Endodermal cell (in vitro differentiated cells): ENCODE measurements around the gene TNKS1BP1. TPM values are rescaled to one million over a fixed set of nuclear protein-coding genes. Genes with fewer than 3 reads are reported as not detected.

ENCODE experiments used
- DNase-seq: peaks from one replicate; pipeline ENCODE4 v3.0.0-alpha.2; 2017
- H3K27ac ChIP-seq: 2 replicates; pipeline ENCODE4 v1.5.1; 2013; ENCODE audit warnings: mild to moderate bottlenecking, low read depth, low read length, moderate library complexity
- H3K27me3 ChIP-seq: 2 replicates; pipeline ENCODE4 v1.6.1; 2013; ENCODE audit warnings: mild to moderate bottlenecking, low read length, moderate library complexity; ENCODE audit not compliant: insufficient read depth, control insufficient read depth, poor library complexity, severe bottlenecking
- H3K36me3 ChIP-seq: 2 replicates; pipeline ENCODE4 v1.7.0; 2013; ENCODE audit warnings: mild to moderate bottlenecking, low read length, moderate library complexity; ENCODE audit not compliant: control insufficient read depth, insufficient read depth
- H3K4me1 ChIP-seq: one replicate; pipeline ENCODE4 v1.7.0; 2013; ENCODE audit warnings: low read length; ENCODE audit not compliant: control insufficient read depth, insufficient read depth
- H3K4me3 ChIP-seq: 2 replicates; pipeline ENCODE4 v1.5.1; 2013; ENCODE audit warnings: mild to moderate bottlenecking, low read length, moderate library complexity
- H3K9ac ChIP-seq: 2 replicates; pipeline ENCODE4 v1.6.1; 2013; ENCODE audit warnings: mild to moderate bottlenecking, low read length, moderate library complexity; ENCODE audit not compliant: poor library complexity, severe bottlenecking; ENCODE audit errors: extremely low read depth
- H3K9me3 ChIP-seq: 2 replicates; pipeline ENCODE4 v1.6.1; 2013; ENCODE audit warnings: mild to moderate bottlenecking, low read length, moderate library complexity; ENCODE audit not compliant: control insufficient read depth
- H3K27ac Mint-ChIP-seq: 2 replicates; pipeline ENCODE4 v1.8.0; 2020; ENCODE audit warnings: mixed read lengths
- H3K27me3 Mint-ChIP-seq: 2 replicates; pipeline ENCODE4 v1.8.0; 2021; ENCODE audit warnings: mild to moderate bottlenecking, mixed read lengths; ENCODE audit not compliant: insufficient read depth
- H3K36me3 Mint-ChIP-seq: 2 replicates; pipeline ENCODE4 v1.8.0; 2020; ENCODE audit warnings: low read depth, mixed read lengths
- H3K4me1 Mint-ChIP-seq: 2 replicates; pipeline ENCODE4 v1.8.0; 2020; ENCODE audit warnings: mixed read lengths
- H3K4me3 Mint-ChIP-seq: 2 replicates; pipeline ENCODE4 v1.8.0; 2020; ENCODE audit warnings: mild to moderate bottlenecking, moderate library complexity, mixed read lengths
- H3K9me3 Mint-ChIP-seq: 2 replicates; pipeline ENCODE4 v1.8.0; 2020; ENCODE audit warnings: mild to moderate bottlenecking, mixed read lengths
- CTCF ChIP-seq: fragments of 200-600 bp; sonication (generic); conservative IDR thresholded peaks from 2 replicates; pipeline ENCODE4 v1.5.0; 2021; ENCODE audit warnings: antibody characterized with exemption, mild to moderate bottlenecking
- WGBS, 2 experiments: methylation state at CpG; one replicate each; pipeline versions ENCODE4 v1.1.5 to v1.1.7; 2013; ENCODE audit warnings: missing lambda C conversion rate in 2 of 2, mixed read lengths in 1 of 2; ENCODE audit not compliant: insufficient coverage in 1 of 2, insufficient read length in 1 of 2; 5-methylcytosine and 5-hydroxymethylcytosine counted together
- total RNA-seq, 2 donors: library from RNA; stranded (reverse); fragmentation: NEBNext Ultra II Directional in 1 of 2; extraction: Animal tissue kit (Norgen Biotek cat#: 25700) in 1 of 2; gene quantifications; 2 replicates in 1 of 2; 3 replicates in 1 of 2; pipeline ENCODE4 v1.2.1, GENCODE V29; 2021

TNKS1BP1 gene
- total RNA-seq, 2 donors from 2014 or later, result 60.4 to 73.8 TPM

- H3K27me3 ChIP-seq, result no peaks in the 10 kb centered on the region
- H3K27ac ChIP-seq, result no peak overlapping the region
- H3K36me3 Mint-ChIP-seq, result peaks cover 29% of the 10 kb centered on the region
- H3K27me3 Mint-ChIP-seq, result no peaks in the 10 kb centered on the region
- H3K4me3 ChIP-seq, result no peak overlapping the region
- peaks cover 45% of the 10 kb centered on the region for H3K36me3 ChIP-seq
- H3K4me3 Mint-ChIP-seq, result no peak overlapping the region
- 86 to 96% methylated on average over 1 to 2 of the region's 2 CpGs for WGBS, 2 experiments
- H3K9me3 Mint-ChIP-seq, result no peaks in the 10 kb centered on the region
- no peaks in the 10 kb centered on the region for H3K9me3 ChIP-seq
- H3K4me1 Mint-ChIP-seq, result peaks cover 17% of the 10 kb centered on the region
- H3K9ac ChIP-seq, result no peak overlapping the region
- no peak for TF ChIP-seq CTCF
- H3K4me1 ChIP-seq, result peaks cover 13% of the 10 kb centered on the region
- DNase-seq, result no peak
- no peak overlapping the region for H3K27ac Mint-ChIP-seq
Measured at GRCh38 chr11:57318178-57318577, 6.6 kb downstream of the TNKS1BP1 start.

GRCh38 chr11:57316017-57316416 lies 8.7 kb downstream of the TNKS1BP1 start:
- Mint-ChIP-seq H3K9me3 (no peaks in the 10 kb centered on the region), H3K27me3 (no peaks in the 10 kb centered on the region), H3K4me3 (no peak overlapping the region), H3K27ac (no peak overlapping the region), H3K4me1 (peaks cover 15% of the 10 kb centered on the region), H3K36me3 (peaks cover 35% of the 10 kb centered on the region)
- H3K27ac ChIP-seq, result no peak overlapping the region
- no peak for DNase-seq
- no peaks in the 10 kb centered on the region for H3K9me3 ChIP-seq
- no peaks in the 10 kb centered on the region for H3K27me3 ChIP-seq
- no peaks in the 10 kb centered on the region for H3K4me1 ChIP-seq
- H3K36me3 ChIP-seq, result peaks cover 42% of the 10 kb centered on the region
- no peak overlapping the region for H3K9ac ChIP-seq
- no peak overlapping the region for H3K4me3 ChIP-seq
- WGBS, 2 experiments, result 79 to 91% methylated on average over 3 of the region's 3 CpGs
- TF ChIP-seq CTCF, result no peak

GRCh38 chr11:57315491-57315890 lies 9.3 kb downstream of the TNKS1BP1 start:
- no peaks in the 10 kb centered on the region for H3K27me3 Mint-ChIP-seq
- peak; percentile 80 for DNase-seq
- no peak overlapping the region for H3K27ac Mint-ChIP-seq
- H3K36me3 Mint-ChIP-seq, result peaks cover 30% of the 10 kb centered on the region
- H3K9ac ChIP-seq, result no peak overlapping the region
- H3K4me1 ChIP-seq, result no peaks in the 10 kb centered on the region
- peaks cover 16% of the 10 kb centered on the region for H3K4me1 Mint-ChIP-seq
- WGBS, 2 experiments, result 53 to 69% methylated on average over 4 to 8 of the region's 8 CpGs
- no peak overlapping the region for H3K4me3 ChIP-seq
- H3K27ac ChIP-seq, result no peak overlapping the region
- H3K9me3 ChIP-seq, result no peaks in the 10 kb centered on the region
- no peak for TF ChIP-seq CTCF
- H3K4me3 Mint-ChIP-seq, result no peak overlapping the region
- H3K27me3 ChIP-seq, result no peaks in the 10 kb centered on the region
- H3K9me3 Mint-ChIP-seq, result no peaks in the 10 kb centered on the region
- H3K36me3 ChIP-seq, result peaks cover 39% of the 10 kb centered on the region
